HepG2 (cell line): Measurements from ENCODE around the gene GTPBP6. TPM values are rescaled to one million over a fixed set of nuclear protein-coding genes. Genes with fewer than 3 reads are reported as not detected.

Experiments used
- ATAC-seq: fragments of 200-7000 bp; cut with Tn5 transposase; 3 replicates; pipeline ENCODE4 v1.9.1; 2020; ENCODE audit warnings: mild to moderate bottlenecking, moderate library complexity
- BruUV-seq: library from RNA; stranded (reverse); fragments of 400-500 nt; replicated peaks from 2 replicates; lab custom pipeline; 2021; lab: Mats Ljungman, UMichigan
- CTCF ChIA-PET: fragments of 300-600 bp; formaldehyde crosslinking; extraction: SDS; loops from one replicate; lab custom pipeline; 2021; ENCODE audit warnings: low total read pairs, inconsistent platforms, low intra/inter-chr PET ratio; lab: Yijun Ruan, JAX
- POLR2A ChIA-PET: fragments of 350-600 bp; sonication (Branson Sonifier 250); formaldehyde crosslinking; loops from one replicate; lab custom pipeline; 2020; ENCODE audit warnings: antibody characterized with exemption, inconsistent platforms; lab: Yijun Ruan, JAX
- DNase-seq: peaks from one replicate; pipeline ENCODE4 v3.0.0-alpha.2; 2015; ENCODE audit warnings: low spot score
- FAIRE-seq: peaks from 3 replicates; lab custom pipeline; 2011; peaks lifted over from hg19 to GRCh38; lab: Jason Lieb, UNC
- H2AFZ ChIP-seq: one replicate; pipeline ENCODE4 v1.6.1; 2011; ENCODE audit warnings: low read length, inconsistent platforms
- H3K27ac ChIP-seq: fragments of 300-600 bp; 3 replicates; pipeline ENCODE4 v1.8.0; 2011; ENCODE audit warnings: mixed run types, mild to moderate bottlenecking, mixed read lengths, low read length, inconsistent platforms; ENCODE audit not compliant: insufficient read depth; ENCODE audit errors: extremely low read length
- H3K27me3 ChIP-seq, 2 experiments: fragments of 200-600 bp in 1 of 2; 2 replicates in 1 of 2; 3 replicates in 1 of 2; pipeline versions ENCODE4 v1.6.0 to v1.8.0; 2011; ENCODE audit warnings: low read length in 2 of 2, mild to moderate bottlenecking in 2 of 2, moderate library complexity in 2 of 2, inconsistent platforms in 1 of 2; ENCODE audit not compliant: insufficient read depth in 2 of 2, control insufficient read depth in 1 of 2
- H3K36me3 ChIP-seq, 2 experiments: fragments of 200-600 bp in 1 of 2; replicated peaks in 1 of 2; 2 replicates in 1 of 2; 3 replicates in 1 of 2; pipeline versions ENCODE4 v1.5.1 to v1.8.0; 2011; ENCODE audit warnings: low read length in 2 of 2, inconsistent platforms in 1 of 2; ENCODE audit not compliant: insufficient read depth in 2 of 2, control insufficient read depth in 1 of 2
- H3K4me1 ChIP-seq: 2 replicates; pipeline ENCODE4 v1.5.1; 2012; ENCODE audit warnings: low read length, inconsistent platforms; ENCODE audit not compliant: insufficient read depth
- H3K4me2 ChIP-seq: 2 replicates; pipeline ENCODE4 v1.6.0; 2011; ENCODE audit warnings: low read depth, low read length, inconsistent platforms
- H3K4me3 ChIP-seq, 3 experiments: fragments of 200-600 bp in 1 of 3; sonication (generic), shearing (Covaris generic) in 1 of 3; replicated peaks in 1 of 3; 2 replicates each; pipeline ENCODE4 v1.5.1; 2011 to 2016; ENCODE audit warnings: low read length in 3 of 3, inconsistent platforms in 2 of 3, low read depth in 2 of 3, mild to moderate bottlenecking in 2 of 3, control low read depth in 1 of 3, mixed read lengths in 1 of 3; ENCODE audit not compliant: insufficient read depth in 1 of 3
- H3K79me2 ChIP-seq: one replicate; pipeline ENCODE4 v1.6.1; 2011; ENCODE audit warnings: low read length, inconsistent platforms; ENCODE audit not compliant: insufficient read depth
- H3K9ac ChIP-seq: 2 replicates; pipeline ENCODE4 v1.6.0; 2011; ENCODE audit warnings: mild to moderate bottlenecking, low read depth, low read length, inconsistent platforms; ENCODE audit not compliant: insufficient read depth
- H3K9me3 ChIP-seq: 2 replicates; pipeline ENCODE4 v1.5.1; 2012; ENCODE audit warnings: mild to moderate bottlenecking, low read length
- H4K20me1 ChIP-seq: 2 replicates; pipeline ENCODE4 v1.6.0; 2011; ENCODE audit warnings: inconsistent platforms, mild to moderate bottlenecking, low read length, moderate library complexity; ENCODE audit not compliant: insufficient read depth
- ARID2 ChIP-seq: sonication (generic); formaldehyde crosslinking; IDR thresholded peaks from 2 replicates; pipeline ENCODE4 v1.8.1; 2022; ENCODE audit warnings: mild to moderate bottlenecking, missing genetic modification reagents, borderline replicate concordance
- ATF7 ChIP-seq, 2 experiments: fragments of 450-650 bp in 1 of 2; sonication (generic) in 1 of 2; formaldehyde crosslinking in 1 of 2; IDR thresholded peaks; 2 replicates each; pipeline versions ENCODE4 v1.4.0 to v1.6.1; 2016 to 2020; ENCODE audit warnings: antibody characterized with exemption in 1 of 2, mild to moderate bottlenecking in 1 of 2, missing genetic modification reagents in 1 of 2
- CBX1 ChIP-seq: IDR thresholded peaks from one replicate; pipeline ENCODE4 v1.6.1; 2016; ENCODE audit warnings: antibody characterized with exemption, low read depth
- KMT2A ChIP-seq: sonication (generic); formaldehyde crosslinking; IDR thresholded peaks from 2 replicates; pipeline ENCODE4 v1.4.0; 2020; ENCODE audit warnings: missing genetic modification reagents
- TERF1 ChIP-seq: sonication (generic); formaldehyde crosslinking; IDR thresholded peaks from 2 replicates; pipeline ENCODE4 v1.8.0; 2022; ENCODE audit warnings: mild to moderate bottlenecking, missing genetic modification reagents, moderate library complexity
- THAP8 ChIP-seq: sonication (generic); formaldehyde crosslinking; IDR thresholded peaks from 2 replicates; pipeline ENCODE4 v1.5.1; 2020; ENCODE audit warnings: missing genetic modification reagents, mild to moderate bottlenecking, borderline replicate concordance
- ZC3H4 ChIP-seq: sonication (generic); formaldehyde crosslinking; IDR thresholded peaks from 2 replicates; pipeline ENCODE4 v1.4.0; 2020; ENCODE audit warnings: missing genetic modification reagents, borderline replicate concordance
- ZNF253 ChIP-seq: sonication (generic); formaldehyde crosslinking; IDR thresholded peaks from 2 replicates; pipeline ENCODE4 v1.8.0; 2022; ENCODE audit warnings: mild to moderate bottlenecking, missing genetic modification reagents, borderline replicate concordance
- ZNF296 ChIP-seq: sonication (generic); formaldehyde crosslinking; conservative IDR thresholded peaks from 2 replicates; pipeline ENCODE4 v1.5.0; 2020; ENCODE audit warnings: mild to moderate bottlenecking, missing genetic modification reagents
- ZNF546 ChIP-seq: sonication (generic); formaldehyde crosslinking; conservative IDR thresholded peaks from 2 replicates; pipeline ENCODE4 v1.8.1; 2023; ENCODE audit warnings: mild to moderate bottlenecking, missing genetic modification reagents
- ZNF589 ChIP-seq: sonication (generic); formaldehyde crosslinking; conservative IDR thresholded peaks from 2 replicates; pipeline ENCODE4 v1.8.0; 2022; ENCODE audit warnings: mild to moderate bottlenecking, moderate library complexity, missing genetic modification reagents
- ZNF646 ChIP-seq: sonication (generic); formaldehyde crosslinking; IDR thresholded peaks from 2 replicates; pipeline ENCODE4 v1.9.0; 2021; ENCODE audit warnings: mild to moderate bottlenecking, missing genetic modification reagents
- ZSCAN29 ChIP-seq: sonication (generic); formaldehyde crosslinking; conservative IDR thresholded peaks from 2 replicates; pipeline ENCODE4 v1.4.0; 2020; ENCODE audit warnings: mild to moderate bottlenecking, missing genetic modification reagents
- WGBS: methylation state at CpG from one replicate; pipeline ENCODE4 v1.1.6; 2017; ENCODE audit warnings: low lambda C conversion rate; 5-methylcytosine and 5-hydroxymethylcytosine counted together
- in situ Hi-C: cut with HindIII; loops from 2 replicates; pipeline ENCODE4 v1.10.0; 2017; ENCODE audit warnings: low pct_unique_long_range_greater_than_20kb; ENCODE audit not compliant: extremely low pct_ligation_motif_present
- intact Hi-C: fragments of 100-400 bp; cut with micrococcal nuclease; formaldehyde crosslinking; loops from one replicate; pipeline ENCODE4 v1.10.0; 2022; ENCODE audit not compliant: unreplicated experiment
- polyA plus RNA-seq, 8 experiments: library from polyadenylated mRNA; depleted of rRNA in 3 of 8; stranded (reverse) in 7 of 8; unstranded in 1 of 8; fragments of >200 nt; fragmentation: Illumina TruSeq in 4 of 8; extraction: Trizol in 4 of 8; gene quantifications; 2 replicates each; pipeline versions ENCODE4 v1.2.1 to v1.2.3, GENCODE V29; 2011 to 2016; ENCODE audit warnings: low read depth in 4 of 8, missing spikeins in 1 of 8, mixed read lengths in 1 of 8; ENCODE audit not compliant: insufficient read depth in 1 of 8
- total RNA-seq, 5 experiments: library from RNA; depleted of rRNA; stranded (reverse); fragments of >200 nt; fragmentation: Illumina TruSeq; extraction: Trizol; gene quantifications; 2 replicates each; pipeline ENCODE4 v1.2.3, GENCODE V29; 2016; ENCODE audit warnings: low read depth in 1 of 5

The GTPBP6 gene
- total and polyA plus RNA-seq, 2 of the 13 experiments (the other 11 are each of a cell fraction or from before 2014, with no cell fraction given) = 20.2 to 39.6 TPM

- Histone ChIP-seq H2AFZ (no peak overlapping the region), H3K4me1 (no peaks in the 10 kb centered on the region), H3K27ac (no peak overlapping the region), H3K27me3 (no peaks in the 10 kb centered on the region), H4K20me1 (0 out of 2 replicates have a peak, but pooled peaks cover 2% of the 10 kb centered on the region), H3K36me3 (peaks cover 2 to 10% of the 10 kb centered on the region in 2 experiments; a peak in 1 of 5 replicates), H3K4me2 (no peak overlapping the region), H3K9ac (no peak overlapping the region), H3K9me3 (no peaks in the 10 kb centered on the region), H3K79me2 (no peaks in the 10 kb centered on the region), H3K4me3 (no peak overlapping the region)
- BruUV-seq = no TSS peak
- TF ChIP-seq ATF7 (IDR thresholded peaks at IDR 0.05) (no peak), ATF7 (CRISPR knock-in tag; IDR thresholded peaks at IDR 0.05) (no peak), KMT2A (no peak), ZNF546 (CRISPR knock-in tag) (no peak), TERF1 (CRISPR knock-in tag) (no peak), ZNF296 (CRISPR knock-in tag) (no peak), CBX1 (no peak), ZNF253 (no peak), ZSCAN29 (no peak), ZNF646 (CRISPR knock-in tag) (no peak), ZNF589 (CRISPR knock-in tag) (no peak), ZC3H4 (CRISPR knock-in tag) (no peak), THAP8 (CRISPR knock-in tag) (no peak), ARID2 (CRISPR knock-in tag) (no peak)
- intact Hi-C loops (no loop called here), in situ Hi-C loops (no loop called here)
- WGBS = 72% methylated on average over 37 of the region's 38 CpGs
- ATAC-seq (no peak; the same call in 1 of the 3 replicates), DNase-seq (no peak), FAIRE-seq (no peak)
- ChIA-PET POLR2A (no interaction called here), CTCF (no interaction called here)
Measured at GRCh38 chrX:362937-363620, 44.5 kb upstream of the GTPBP6 start.
